ENCODE measurements around the gene PLEKHM2.

The PLEKHM2 gene

GRCh38 chr1:15712168-15712567 is 28.0 kb downstream of the PLEKHM2 start:
- no peak for ATAC-seq
- TF ChIP-seq TCF4 (CRISPR knock-in tag; IDR thresholded peaks at IDR 0.05; ENCODE audit: borderline replicate concordance) (no peak), SNAI2 (CRISPR knock-in tag; IDR thresholded peaks at IDR 0.05) (no peak), ZFP3 (CRISPR knock-in tag; IDR thresholded peaks at IDR 0.05) (no peak), POU6F1 (CRISPR knock-in tag; IDR thresholded peaks at IDR 0.05; ENCODE audit: borderline replicate concordance, low read depth) (no peak), ZC3H10 (CRISPR knock-in tag; IDR thresholded peaks at IDR 0.05) (no peak), CREB5 (CRISPR knock-in tag; IDR thresholded peaks at IDR 0.05; ENCODE audit: low read depth) (no peak), ZNF8 (CRISPR knock-in tag; IDR thresholded peaks at IDR 0.05) (no peak), OSR1 (CRISPR knock-in tag; IDR thresholded peaks at IDR 0.05) (no peak), BACH2 (CRISPR knock-in tag; IDR thresholded peaks at IDR 0.05; ENCODE audit: borderline replicate concordance) (no peak), PPARA (CRISPR knock-in tag; IDR thresholded peaks at IDR 0.05; ENCODE audit: borderline replicate concordance) (no peak), PATZ1 (CRISPR knock-in tag; IDR thresholded peaks at IDR 0.05; ENCODE audit: borderline replicate concordance) (no peak), CSDC2 (CRISPR knock-in tag; IDR thresholded peaks at IDR 0.05) (no peak), TOX (CRISPR knock-in tag; IDR thresholded peaks at IDR 0.05; ENCODE audit: borderline replicate concordance) (no peak), ARNTL (CRISPR knock-in tag; IDR thresholded peaks at IDR 0.05; ENCODE audit: borderline replicate concordance, low read depth) (no peak), ISL1 (CRISPR knock-in tag; IDR thresholded peaks at IDR 0.05) (no peak), ZNF70 (CRISPR knock-in tag; IDR thresholded peaks at IDR 0.05) (no peak)

DNA sequence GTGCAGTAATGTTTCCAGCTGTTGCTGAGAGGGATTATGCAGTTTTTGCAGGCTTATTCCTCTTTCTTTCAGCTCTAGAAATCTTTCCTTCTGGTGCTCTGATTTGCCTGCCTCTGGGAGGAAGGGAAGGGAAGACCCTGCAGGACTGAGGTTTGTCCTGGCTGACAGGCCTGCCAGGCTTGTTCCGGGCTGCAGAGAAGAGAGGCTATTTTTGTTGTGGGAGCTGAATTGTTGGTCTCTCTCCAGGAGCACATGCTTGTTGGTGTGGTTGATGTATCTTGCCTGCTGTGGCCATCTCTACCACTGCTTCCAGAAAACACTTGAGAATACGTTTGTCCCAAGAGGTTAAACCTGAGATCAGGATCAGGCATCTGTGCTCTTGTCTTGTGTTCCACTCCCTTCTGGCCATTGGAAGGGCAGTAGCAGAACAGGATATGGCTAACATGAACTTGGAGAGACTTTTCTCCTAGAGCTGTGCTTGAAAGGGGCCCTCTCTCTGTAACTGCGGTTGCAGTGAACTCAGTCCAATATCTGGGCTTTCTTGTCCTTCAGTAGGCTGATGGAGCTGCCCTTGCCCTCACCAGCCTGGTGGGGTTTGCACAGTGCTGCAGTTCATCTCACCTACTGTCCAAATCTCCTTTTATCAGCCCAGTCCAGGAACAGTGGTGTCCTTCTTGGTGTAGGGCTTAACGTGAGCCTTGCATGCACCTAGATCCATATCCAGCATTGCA is 30.5 kb downstream of the PLEKHM2 start:
- no peak for TF ChIP-seq ESRRG (CRISPR knock-in tag; IDR thresholded peaks at IDR 0.05)
- TF ChIP-seq, protein P1, sequence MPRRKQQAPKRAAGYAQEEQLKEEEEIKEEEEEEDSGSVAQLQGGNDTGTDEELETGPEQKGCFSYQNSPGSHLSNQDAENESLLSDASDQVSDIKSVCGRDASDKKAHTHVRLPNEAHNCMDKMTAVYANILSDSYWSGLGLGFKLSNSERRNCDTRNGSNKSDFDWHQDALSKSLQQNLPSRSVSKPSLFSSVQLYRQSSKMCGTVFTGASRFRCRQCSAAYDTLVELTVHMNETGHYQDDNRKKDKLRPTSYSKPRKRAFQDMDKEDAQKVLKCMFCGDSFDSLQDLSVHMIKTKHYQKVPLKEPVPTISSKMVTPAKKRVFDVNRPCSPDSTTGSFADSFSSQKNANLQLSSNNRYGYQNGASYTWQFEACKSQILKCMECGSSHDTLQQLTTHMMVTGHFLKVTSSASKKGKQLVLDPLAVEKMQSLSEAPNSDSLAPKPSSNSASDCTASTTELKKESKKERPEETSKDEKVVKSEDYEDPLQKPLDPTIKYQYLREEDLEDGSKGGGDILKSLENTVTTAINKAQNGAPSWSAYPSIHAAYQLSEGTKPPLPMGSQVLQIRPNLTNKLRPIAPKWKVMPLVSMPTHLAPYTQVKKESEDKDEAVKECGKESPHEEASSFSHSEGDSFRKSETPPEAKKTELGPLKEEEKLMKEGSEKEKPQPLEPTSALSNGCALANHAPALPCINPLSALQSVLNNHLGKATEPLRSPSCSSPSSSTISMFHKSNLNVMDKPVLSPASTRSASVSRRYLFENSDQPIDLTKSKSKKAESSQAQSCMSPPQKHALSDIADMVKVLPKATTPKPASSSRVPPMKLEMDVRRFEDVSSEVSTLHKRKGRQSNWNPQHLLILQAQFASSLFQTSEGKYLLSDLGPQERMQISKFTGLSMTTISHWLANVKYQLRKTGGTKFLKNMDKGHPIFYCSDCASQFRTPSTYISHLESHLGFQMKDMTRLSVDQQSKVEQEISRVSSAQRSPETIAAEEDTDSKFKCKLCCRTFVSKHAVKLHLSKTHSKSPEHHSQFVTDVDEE (CRISPR knock-in tag; IDR thresholded peaks at IDR 0.05): no peak
- no peak for TF ChIP-seq GLIS3 (CRISPR knock-in tag; IDR thresholded peaks at IDR 0.05)
- no peak for TF ChIP-seq BACH2 (CRISPR knock-in tag; IDR thresholded peaks at IDR 0.05; ENCODE audit: borderline replicate concordance)
- TF ChIP-seq SNAI2 (CRISPR knock-in tag; IDR thresholded peaks at IDR 0.05): no peak
- no peak for TF ChIP-seq TCF4 (CRISPR knock-in tag; IDR thresholded peaks at IDR 0.05; ENCODE audit: borderline replicate concordance)
- ATAC-seq: peak; percentile 50

GRCh38 chr1:15717418-15718125 is 33.5 kb downstream of the PLEKHM2 start:
- no peak for ATAC-seq
- no peak for TF ChIP-seq ZNF70 (CRISPR knock-in tag; IDR thresholded peaks at IDR 0.05)
- TF ChIP-seq SNAI2 (CRISPR knock-in tag; IDR thresholded peaks at IDR 0.05): no peak
- no peak for TF ChIP-seq ZFP3 (CRISPR knock-in tag; IDR thresholded peaks at IDR 0.05)
- no peak for TF ChIP-seq PPARA (CRISPR knock-in tag; IDR thresholded peaks at IDR 0.05; ENCODE audit: borderline replicate concordance)
- no peak for TF ChIP-seq RARB (CRISPR knock-in tag; IDR thresholded peaks at IDR 0.05)
- no peak for TF ChIP-seq OSR1 (CRISPR knock-in tag; IDR thresholded peaks at IDR 0.05)
- no peak for TF ChIP-seq ZFP30 (CRISPR knock-in tag; IDR thresholded peaks at IDR 0.05)
- no peak for TF ChIP-seq ZC3H10 (CRISPR knock-in tag; IDR thresholded peaks at IDR 0.05)
- no peak for TF ChIP-seq ARNTL (CRISPR knock-in tag; IDR thresholded peaks at IDR 0.05; ENCODE audit: borderline replicate concordance, low read depth)
- TF ChIP-seq TOX (CRISPR knock-in tag; IDR thresholded peaks at IDR 0.05; ENCODE audit: borderline replicate concordance): no peak
- TF ChIP-seq PATZ1 (CRISPR knock-in tag; IDR thresholded peaks at IDR 0.05; ENCODE audit: borderline replicate concordance): no peak
- TF ChIP-seq, protein P1 (CRISPR knock-in tag; IDR thresholded peaks at IDR 0.05): no peak
- TF ChIP-seq ZNF8 (CRISPR knock-in tag; IDR thresholded peaks at IDR 0.05): no peak
- no peak for TF ChIP-seq BACH2 (CRISPR knock-in tag; IDR thresholded peaks at IDR 0.05; ENCODE audit: borderline replicate concordance)
- TF ChIP-seq GLIS3 (CRISPR knock-in tag; IDR thresholded peaks at IDR 0.05): no peak
